Astrocyte of the cerebellum (primary cell): ENCODE measurements around the gene PREX1.

Experiments used
- DNase-seq: peaks from one replicate; pipeline ENCODE4 v3.0.0-alpha.2; 2011; ENCODE audit warnings: low read depth
- H3K4me3 ChIP-seq: 2 replicates; pipeline ENCODE4 v1.5.1; 2011; ENCODE audit warnings: mild to moderate bottlenecking, low read depth, low read length, moderate library complexity
- CTCF ChIP-seq: IDR thresholded peaks from 2 replicates; pipeline ENCODE4 v1.5.1; 2012; ENCODE audit warnings: low read length, low read depth, moderate library complexity, mild to moderate bottlenecking; ENCODE audit errors: missing control alignments
- in situ Hi-C: cut with HindIII; loops from 2 replicates; pipeline ENCODE4 v1.10.0; 2017; ENCODE audit warnings: low sequenced_read_pairs

Gene PREX1

GRCh38 chr20:48652961-48653705, 174.7 kb downstream of the PREX1 start:
- no peak for DNase-seq
- TF ChIP-seq CTCF, result no peak
- no peak overlapping the region for H3K4me3 ChIP-seq
- in situ Hi-C loops, result loop anchor here (25.0 kb wide), 1 partner anchor 259 kb away; the partner anchor contains the start of gene ARFGEF2

- DNase-seq, result no peak
- TF ChIP-seq CTCF, result no peak
- H3K4me3 ChIP-seq, result no peak overlapping the region
- in situ Hi-C loops, result loop anchor here (25.0 kb wide), 1 partner anchor 260 kb away; the partner anchor contains the start of gene ARFGEF2
Observed at GRCh38 chr20:48651960-48652359, 175.8 kb downstream of the PREX1 start.

- no peak for TF ChIP-seq CTCF
- no peak for DNase-seq
- in situ Hi-C loops, result loop anchor here (25.0 kb wide), 1 partner anchor 261 kb away; the partner anchor contains the start of gene ARFGEF2
- H3K4me3 ChIP-seq, result no peak overlapping the region
Observed at GRCh38 chr20:48651271-48651670, 176.5 kb downstream of the PREX1 start.

GRCh38 chr20:48649868-48650267, 177.9 kb downstream of the PREX1 start:
- H3K4me3 ChIP-seq, result no peak overlapping the region
- in situ Hi-C loops, result loop anchor here (25.0 kb wide), 1 partner anchor 262 kb away; the partner anchor contains the start of gene ARFGEF2
- no peak for DNase-seq
- no peak for TF ChIP-seq CTCF

GRCh38 chr20:48649104-48649626, 178.6 kb downstream of the PREX1 start:
- DNase-seq, result no peak
- in situ Hi-C loops, result no loop called here
- H3K4me3 ChIP-seq, result no peak overlapping the region
- TF ChIP-seq CTCF, result no peak

GRCh38 chr20:48648482-48649051, 179.2 kb downstream of the PREX1 start:
- TF ChIP-seq CTCF, result no peak
- H3K4me3 ChIP-seq, result no peak overlapping the region
- in situ Hi-C loops, result no loop called here
- DNase-seq, result no peak
